Stimulated activated CD4-positive, alpha-beta T cell treated with anti-CD3 and anti-CD28 coated beads, Interleukin-1b, Interleukin-23, amount 100 ng/mL, for 48 hours (primary cell): Measurements from ENCODE around the gene POLR3B.
"Not testable (repeated sequence)": the region's sequence is repeated elsewhere in the genome, so short reads cannot be mapped to it uniquely, and the experiment has no call there.

ENCODE experiments used
- DNase-seq: peaks from one replicate; pipeline ENCODE4 v3.0.0-alpha.2; 2020

The POLR3B gene

DNA sequence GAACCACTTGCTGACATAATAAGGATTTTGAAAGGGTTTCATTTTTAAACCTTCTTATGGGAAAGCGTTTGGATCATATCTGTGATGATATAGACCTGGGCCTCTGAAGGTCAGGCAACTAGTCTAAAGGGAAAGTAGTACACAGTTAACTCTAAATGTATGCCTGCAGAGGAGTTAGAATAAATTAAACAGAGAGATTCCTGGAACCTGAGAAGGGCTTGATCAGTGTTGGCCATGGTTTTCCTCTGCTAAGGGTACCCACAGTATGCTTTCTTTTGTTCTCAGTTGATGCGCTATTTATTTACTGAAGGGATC is 14.4 kb upstream of the POLR3B start:
- no peak for DNase-seq

DNA sequence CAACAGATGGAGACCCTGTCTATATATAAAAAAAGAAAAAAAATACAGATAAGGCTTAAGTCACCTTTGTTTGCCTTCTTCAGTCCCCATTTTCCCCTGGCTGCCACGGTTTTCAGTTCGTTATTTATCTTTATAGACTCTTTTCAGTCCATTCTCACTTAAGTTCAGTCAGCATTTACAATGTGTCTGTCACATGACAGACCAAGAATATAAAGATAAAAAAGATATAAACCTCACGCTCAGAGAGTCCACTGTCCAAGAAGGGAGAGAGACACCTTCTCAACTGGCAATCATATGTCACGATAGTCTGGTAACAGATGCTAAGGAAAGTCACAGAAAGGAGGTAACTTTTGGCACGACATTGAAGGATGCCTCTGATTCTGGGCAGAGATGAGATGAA is 13.4 kb upstream of the POLR3B start:
- DNase-seq: no peak

DNA sequence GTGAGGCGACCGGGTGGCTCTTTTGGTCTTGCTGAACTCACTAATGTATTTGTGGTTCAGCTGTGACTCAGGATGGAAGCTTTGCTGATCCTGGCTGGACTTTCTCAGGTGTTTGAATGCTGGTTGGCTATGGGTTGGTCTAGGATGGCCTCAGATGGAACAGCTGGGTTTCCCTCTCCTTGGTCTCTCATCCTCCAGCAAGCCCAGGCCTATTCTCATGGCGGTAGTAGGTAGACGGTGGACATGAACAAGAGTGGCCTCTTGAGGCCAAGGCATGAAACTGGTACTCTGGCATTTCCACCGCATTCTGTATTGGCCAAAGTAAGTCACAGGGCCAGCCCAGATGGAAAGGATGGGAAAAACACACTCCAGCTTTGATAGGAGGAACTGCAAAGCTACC is 11.8 kb upstream of the POLR3B start:
- DNase-seq: no peak

DNA sequence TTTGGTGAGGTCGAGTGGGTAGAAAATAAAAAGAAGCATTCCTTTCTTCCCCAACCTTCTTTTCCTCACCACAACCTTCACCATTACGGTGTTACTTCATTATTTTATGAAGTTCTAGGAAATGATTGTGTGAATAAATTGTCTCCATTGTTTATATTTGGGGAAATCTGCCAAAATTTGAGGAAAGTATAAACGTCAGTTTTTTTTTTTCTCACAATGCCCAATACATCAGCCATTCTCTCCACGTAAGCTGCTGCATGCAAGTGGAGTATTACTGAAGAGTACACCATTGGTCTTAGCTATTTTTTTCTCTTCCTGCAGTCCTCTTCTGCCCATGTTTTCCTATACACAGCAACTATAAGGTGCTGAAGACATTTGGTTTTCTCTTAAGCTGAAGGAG is 9.1 kb upstream of the POLR3B start:
- no peak for DNase-seq

DNA sequence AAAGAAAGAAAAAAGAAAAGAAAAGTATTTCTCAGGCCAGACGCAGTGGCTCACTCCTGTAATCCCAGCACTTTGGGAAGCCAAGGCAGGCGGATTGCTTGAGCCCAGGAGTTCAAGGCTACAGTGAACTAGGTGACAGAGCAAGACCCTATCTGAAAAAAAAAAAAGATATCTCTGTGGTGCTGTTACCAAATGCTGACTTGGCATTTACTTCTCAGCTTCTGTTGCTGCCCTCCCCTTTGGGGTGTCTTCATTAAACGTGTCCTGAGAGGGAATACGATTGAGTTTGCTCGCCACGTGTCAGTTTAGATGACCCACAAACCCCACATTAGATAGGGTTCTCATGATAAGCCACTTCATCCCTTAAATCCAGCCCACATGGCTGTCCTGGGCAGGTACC is 4.4 kb upstream of the POLR3B start:
- DNase-seq: no peak

DNA sequence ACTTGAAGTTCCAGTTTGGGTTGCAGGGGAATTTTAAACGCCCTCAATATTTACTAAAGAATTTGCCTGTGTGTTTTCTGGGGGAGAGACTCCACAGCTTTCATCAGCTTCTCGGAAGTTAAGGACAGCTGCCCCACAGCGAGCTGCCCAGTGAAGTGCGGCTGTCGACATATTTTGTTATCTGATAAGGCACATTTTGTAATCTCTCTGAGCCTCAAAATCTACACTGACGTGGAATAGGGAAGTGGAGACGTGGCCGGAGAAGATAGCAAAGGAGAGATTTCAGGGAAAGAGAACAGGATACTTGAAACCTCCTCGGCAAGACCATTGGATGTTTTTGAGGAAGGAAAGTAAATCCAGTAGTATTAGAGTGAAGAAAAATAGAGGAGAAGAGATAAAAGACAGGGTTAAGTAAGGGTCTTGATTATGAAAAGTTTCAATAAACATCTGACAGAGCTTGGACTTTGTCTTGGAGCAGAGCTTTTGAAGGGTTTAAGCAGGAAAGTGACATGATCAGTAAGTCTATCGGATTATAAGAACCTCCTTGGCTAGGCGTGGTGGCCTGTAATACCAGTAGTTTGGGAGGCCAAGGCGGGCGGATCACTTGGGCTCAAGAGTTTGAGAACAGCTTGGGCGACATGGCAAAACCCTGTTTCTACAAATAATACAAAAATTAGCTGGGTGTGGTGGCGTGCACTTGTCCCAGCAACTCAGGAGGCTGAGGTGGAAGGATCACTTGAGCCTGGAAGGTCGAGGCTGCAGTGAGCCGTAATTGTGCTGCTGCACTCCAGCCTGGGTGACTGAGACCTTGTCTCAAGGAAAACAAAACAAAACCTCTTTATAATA is 1.1 kb downstream of the POLR3B start:
- no peak for DNase-seq

DNA sequence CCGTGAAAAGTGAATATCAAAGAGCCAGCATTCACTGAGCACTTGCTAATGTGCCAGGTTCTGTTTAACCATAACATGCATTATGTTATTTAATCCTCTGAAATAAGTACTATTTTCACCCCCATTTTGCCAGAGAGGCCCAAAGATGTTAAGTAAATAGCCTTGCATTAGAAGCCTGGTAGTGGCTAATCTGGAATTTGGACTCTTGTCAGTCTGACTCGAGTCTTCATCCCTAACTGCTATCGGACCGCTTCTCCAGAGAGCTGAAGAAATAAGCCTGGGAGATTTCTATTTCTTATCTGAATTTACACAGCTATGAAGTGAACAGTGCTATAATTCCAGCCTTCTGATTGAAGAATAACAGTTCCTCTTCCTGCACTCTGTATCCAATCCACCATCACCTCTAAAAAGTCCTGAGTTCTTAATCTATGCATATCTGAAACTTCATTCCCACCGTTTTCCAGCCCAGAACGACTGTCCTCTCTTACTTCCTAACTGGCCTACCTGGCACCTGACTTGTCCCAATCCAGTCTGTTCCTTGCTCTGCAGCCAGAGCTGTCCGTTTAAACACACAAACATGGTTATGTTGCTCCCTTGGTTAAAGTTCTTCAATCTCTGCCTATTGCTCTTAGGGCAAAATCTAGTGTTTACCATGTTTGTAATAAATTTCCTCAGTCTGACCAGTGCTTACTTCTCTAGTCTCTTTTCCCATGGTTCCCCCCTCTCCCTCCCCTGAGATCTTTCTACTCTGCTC is 2.3 kb downstream of the POLR3B start:
- DNase-seq: no peak

DNA sequence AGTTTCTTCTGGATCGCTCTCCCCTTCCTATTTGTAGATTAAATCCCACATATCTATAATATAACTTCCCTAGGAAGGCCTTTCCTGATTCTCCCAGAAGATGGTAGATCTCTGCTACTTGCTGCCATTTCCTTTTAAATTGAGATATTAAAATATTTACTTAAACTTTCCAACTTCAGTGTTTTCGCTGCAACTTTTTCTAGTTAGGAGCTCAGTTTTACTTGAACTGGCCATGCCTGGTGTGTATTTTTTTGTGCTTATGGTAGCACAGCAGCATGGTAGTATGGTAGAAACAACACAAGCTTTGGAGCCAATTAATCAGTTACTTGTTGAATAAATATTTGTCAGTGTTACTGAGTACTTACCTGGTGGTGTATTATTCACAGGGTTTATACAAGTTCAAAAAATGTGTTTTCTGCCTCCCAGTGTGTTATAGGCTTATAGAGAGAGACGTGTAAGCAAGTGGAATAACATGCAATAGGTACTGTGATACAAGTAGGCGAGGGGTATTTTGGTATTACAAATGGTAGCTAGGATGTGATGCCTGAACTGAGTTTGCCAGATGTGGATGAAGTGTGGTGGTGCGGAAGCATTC is 2.9 kb downstream of the POLR3B start:
- DNase-seq: no peak

DNA sequence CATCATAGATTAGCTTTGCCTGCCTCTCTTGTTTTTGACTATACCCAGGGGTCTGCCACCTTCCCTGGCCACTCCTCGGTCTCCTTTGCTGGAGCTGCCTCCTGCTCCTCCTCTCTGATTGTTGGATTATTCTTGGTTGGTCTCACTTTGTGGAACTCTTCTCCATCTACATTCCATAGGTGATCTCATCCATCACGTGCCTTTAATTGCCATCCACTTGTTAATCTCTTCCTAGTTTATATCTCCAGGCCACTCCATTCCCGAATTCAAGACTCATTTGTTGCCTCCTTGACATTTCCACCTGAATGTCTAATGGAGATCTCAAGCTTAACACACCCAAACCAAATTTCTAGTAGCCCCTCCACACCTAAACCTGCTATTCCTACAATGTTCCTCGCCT is 5.4 kb downstream of the POLR3B start:
- no peak for DNase-seq

DNA sequence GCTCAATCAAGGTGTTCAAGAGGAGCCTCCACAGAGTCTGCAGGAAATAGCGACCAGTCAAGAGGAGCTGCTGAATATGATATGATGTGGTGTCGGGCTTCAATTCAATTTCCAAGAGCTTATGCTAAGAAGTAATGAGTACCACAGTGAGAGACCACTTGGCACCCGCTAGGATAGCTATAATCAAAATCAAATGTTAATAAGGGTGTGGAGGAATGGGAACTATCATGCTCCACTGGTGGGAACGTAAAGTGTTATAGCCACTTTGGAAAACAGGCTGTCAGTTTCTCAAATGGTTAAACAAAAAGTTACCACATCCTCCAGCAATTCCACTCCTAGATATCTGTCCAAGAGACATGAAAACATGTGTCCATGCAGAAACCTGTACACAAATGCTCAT is 6.7 kb downstream of the POLR3B start:
- DNase-seq: no peak

DNA sequence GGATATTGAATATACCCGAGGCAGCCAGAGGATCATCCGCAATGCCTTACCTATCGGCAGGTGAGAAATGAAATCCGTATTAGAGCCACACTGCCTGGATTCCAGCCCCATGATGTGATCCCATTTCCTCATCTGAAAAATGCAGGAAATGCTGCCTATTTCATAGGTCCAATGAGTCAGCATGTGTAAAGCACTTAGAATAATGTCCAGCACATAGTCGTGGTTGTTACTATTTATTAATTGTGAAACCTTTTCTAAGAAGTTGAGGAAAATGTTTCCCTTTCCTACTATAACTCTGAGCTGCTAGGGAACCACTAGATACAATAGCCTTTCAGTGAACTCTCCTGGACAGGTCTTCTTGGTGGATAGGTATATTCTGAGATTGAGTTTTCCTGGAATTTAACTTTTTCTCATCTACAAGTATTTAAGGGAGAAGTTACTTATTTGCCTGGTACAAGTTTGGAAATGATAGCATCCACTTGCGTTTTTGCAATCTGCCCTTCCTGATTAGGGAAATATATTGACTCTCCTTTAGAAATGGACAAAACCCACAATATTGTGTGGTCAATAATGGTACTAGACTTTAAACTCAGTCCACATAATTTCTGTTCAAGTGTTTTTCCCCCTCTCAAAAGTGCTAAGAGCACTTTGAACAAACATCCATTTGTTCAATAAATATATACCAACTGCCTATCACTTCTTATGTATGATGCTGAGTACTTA is 12.2 kb downstream of the POLR3B start:
- DNase-seq: no peak

DNA sequence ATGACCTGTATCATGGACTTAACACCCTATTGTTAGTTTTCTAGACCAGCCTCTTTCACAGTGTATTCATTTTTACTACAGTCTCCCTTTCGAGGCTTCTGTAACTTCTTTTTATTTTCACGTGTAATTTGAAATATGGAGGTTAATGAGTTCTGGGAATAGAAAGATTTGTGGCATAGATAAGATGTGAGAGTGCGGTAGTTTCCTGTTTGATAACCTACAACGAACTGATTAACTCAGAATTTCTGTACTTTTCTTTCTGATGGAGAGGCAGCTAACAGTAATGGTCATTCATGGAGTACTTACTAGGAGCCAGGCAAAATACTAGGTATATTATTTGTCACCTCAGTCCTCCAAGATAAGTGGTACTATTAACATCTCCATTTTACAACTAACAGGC is 21.2 kb downstream of the POLR3B start:
- no peak for DNase-seq

DNA sequence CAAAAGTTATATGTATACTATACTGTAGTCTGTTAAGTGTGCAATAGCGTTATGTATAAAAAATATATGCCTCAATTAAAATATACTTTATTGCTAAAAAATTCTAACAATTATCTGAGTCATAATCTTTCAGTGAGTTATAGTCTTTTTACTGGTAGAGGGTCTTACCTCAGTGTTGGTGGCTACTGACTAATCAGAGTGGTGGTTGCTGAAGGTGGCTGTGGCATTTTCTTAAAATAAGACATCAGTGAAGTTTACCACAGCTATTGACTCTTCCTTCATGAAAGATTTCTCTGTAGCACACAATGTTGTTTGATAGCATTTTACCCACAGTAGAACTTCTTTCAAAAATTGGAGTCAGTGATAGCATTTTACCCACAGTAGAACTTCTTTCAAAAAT is 23.4 kb downstream of the POLR3B start:
- DNase-seq: no peak

DNA sequence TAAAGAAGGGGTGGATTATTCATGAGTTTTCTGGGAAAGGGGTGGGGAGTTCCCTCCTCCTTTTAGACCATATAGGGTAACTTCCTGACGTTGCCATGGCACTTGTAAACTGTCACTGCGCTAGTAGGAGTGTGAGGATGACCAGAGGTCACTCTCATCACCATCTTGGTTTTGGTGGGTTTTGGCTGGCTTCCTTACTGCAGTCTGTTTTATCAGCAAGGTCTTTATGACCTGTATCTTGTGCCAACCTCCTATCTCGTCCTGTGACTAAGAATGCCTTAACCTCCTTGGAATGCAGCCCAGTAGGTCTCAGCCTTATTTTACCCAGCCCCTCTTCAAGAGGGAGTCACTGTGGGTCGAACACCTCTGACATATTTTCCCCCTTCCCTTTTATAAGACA is 24.3 kb downstream of the POLR3B start:
- DNase-seq: not testable (repeated sequence)

DNA sequence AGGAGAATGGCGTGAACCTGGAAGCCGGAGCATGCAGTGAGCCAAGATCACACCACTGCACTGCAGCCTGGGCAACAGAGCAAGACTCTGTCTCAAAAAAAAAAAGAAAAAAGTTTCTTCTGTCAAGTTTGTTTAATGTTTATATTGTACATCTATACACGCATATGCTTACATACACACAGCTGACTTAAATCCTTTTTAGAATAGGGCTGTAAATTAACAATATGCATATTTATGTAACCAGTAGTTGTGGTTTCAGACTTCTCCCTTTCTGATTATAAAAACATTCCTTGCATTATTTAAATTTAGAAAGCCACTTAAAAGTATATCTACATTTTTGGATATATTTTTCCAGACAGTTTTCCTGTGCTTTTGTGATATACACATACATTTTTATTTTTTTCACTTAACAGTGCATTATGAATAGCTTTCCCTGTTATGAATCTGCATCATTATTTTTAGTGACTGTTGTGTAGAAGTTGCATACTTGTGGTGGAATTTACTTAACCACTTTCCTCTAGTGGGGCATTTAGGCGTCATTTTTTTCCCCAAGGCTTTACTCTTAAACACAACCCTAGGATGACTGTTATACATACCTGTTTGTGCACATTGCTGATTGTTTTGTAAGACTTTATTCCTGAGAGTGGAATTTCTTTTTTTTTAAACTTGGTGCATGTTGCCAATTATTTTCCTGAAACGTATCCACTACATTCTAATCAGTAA is 29.4 kb downstream of the POLR3B start:
- no peak for DNase-seq

DNA sequence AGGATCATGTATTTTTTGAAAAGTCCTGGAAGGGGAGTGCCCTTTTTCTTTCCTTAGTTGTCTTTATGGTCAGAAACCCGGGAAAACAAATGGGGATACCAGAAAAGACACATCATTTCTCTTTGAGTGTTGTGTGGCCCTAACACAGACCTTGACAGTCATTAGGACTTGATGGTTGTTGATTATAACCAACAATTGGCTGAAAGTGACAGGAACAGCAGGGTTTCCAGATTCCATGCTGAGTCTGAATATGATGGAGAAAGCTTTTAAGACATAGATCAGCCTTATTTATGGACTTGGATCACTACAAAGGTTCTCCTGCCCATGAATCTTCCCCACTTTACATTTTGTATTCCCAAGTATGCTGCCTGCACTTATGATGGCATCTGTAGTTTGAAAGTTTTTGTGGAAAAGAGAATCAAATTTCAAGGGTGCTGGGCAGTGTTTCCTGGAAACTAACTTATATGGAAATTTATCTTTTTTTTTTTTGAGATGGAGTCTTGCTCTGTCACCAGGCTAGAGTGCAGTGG is 30.4 kb downstream of the POLR3B start:
- no peak for DNase-seq

DNA sequence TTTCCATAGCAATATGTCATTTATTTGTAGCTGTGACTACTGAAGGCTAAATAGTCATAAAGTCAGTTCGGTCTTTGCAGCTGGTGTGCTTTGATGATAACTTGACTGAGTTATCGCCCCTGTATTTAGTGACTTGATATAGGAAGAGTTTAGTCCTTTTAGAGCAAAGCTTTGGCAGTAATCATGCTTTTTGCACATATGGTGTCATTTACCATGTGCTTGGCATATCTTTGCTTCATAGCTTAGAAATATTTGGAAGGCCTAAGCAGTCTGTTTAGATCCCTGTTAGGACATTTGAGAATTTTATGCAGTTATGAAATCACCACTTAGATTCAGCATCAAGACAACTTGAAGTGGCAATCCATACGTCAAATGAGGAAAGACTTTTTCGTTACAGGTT is 31.6 kb downstream of the POLR3B start:
- DNase-seq: no peak

DNA sequence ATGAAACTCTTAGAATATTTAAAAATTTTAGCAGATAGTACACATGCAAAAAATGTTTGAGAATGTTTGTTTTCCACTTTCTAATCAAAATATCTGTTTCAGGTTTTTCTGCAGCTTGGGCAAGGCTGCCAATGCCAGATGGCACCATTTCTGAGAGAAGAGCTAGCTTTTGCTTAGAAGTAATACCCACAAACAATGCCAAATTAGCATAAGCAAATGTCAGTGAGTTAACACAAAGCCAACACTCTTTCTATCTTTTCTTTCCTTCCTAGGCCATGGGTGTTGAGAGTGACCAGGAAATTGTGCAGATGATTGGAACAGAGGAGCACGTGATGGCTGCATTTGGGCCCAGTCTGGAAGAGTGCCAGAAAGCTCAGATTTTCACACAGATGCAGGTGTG is 35.2 kb downstream of the POLR3B start:
- DNase-seq: no peak

DNA sequence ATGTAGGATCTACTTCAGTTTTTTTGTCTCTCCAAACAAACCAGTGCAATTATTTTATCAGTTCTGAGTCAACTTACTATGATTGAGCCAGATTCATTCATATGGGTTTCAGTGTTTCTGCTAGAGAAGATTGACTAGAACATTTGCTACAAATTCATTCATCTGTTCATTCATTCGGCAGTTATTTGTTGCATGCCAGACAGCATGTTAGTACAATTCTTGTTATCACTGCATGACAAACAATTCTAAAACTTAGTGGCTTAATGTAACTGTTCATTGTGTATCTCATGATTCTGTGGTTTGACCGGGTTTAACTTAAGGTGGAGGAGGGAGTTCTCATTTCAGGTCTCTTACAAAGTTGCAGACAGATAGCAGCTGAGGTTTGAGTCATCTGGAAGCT is 52.3 kb downstream of the POLR3B start:
- no peak for DNase-seq

DNA sequence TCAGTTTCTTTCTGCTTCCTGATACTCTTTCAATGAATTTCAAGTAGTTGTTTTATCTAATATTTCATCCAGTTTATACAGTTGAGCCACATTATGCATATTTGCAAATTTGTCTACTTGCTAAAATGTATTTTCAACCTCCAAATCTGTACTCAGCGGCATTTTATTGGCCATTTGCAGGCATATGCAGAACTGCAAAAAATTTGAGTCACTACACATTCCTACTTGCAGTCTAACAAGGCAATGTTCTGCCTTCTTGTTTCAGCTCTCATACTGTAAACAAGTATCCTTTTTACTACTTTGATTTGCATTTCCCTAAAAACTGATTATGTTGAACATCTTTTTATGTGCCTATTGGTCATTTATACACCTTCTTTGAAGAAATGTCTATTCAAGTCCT is 55.0 kb downstream of the POLR3B start:
- DNase-seq: no peak

DNA sequence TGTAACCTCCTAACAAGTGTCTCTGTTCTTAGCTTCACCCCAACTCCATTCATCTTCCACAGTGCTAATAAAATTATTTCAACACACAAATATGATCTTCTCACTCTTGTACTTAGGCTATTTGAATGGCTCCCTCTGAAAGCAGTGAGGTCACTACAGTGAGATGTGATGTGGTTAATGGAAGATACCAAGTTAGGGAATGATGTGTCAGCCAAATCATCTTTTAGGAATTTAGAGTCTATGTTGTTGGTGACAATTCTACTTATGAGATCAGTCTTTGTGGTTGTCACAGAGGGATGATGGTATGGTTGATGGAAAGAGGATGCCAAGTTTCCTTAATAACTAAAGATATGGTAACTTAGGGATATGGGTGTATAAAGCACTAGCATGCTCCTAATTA is 57.6 kb downstream of the POLR3B start:
- no peak for DNase-seq

DNA sequence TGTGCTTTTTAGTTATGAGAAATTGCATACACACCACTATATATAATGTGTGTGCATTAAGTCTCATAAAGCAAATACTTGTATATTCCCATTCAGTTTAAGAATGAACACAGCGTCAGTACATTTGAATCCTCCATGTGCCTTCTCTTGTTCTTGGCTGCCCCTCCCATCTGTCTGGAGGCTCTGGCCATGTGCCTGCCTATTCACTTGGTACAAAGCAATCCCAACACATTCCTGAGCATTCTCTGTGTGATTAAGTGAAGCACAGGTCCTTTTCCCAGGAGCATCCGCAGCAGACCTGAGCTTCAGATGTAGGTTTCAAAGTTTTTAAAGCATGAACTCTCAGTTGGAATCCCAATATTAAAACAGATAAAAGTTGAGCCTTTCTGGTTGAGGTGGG is 58.7 kb downstream of the POLR3B start:
- no peak for DNase-seq
